Hepatocyte (in vitro differentiated cells): ENCODE results near the gene CA7.

Source experiments
- CTCF ChIP-seq: fragments of 200-600 bp; sonication (generic); IDR thresholded peaks from 2 replicates; pipeline ENCODE4 v1.5.1; 2016; ENCODE audit warnings: antibody characterized with exemption, mild to moderate bottlenecking; ENCODE audit not compliant: poor library complexity
- EZH2 ChIP-seq: fragments of 200-600 bp; sonication (generic); IDR thresholded peaks from 2 replicates; pipeline ENCODE4 v1.6.1; 2016; ENCODE audit warnings: antibody characterized with exemption, mild to moderate bottlenecking, borderline replicate concordance
- EZH2phosphoT487 ChIP-seq: fragments of 200-600 bp; sonication (generic); IDR thresholded peaks from one replicate; pipeline ENCODE4 v1.6.1; 2018; ENCODE audit warnings: antibody characterized with exemption, mild to moderate bottlenecking, low read depth, moderate library complexity; ENCODE audit not compliant: unreplicated experiment, severe bottlenecking

- no peak for TF ChIP-seq CTCF
- TF ChIP-seq EZH2phosphoT487, result no peak
- TF ChIP-seq EZH2, result no peak
Measured at GRCh38 chr16:66873685-66874055, 29.5 kb downstream of the CA7 start.
